K562 (cell line): ENCODE measurements around the gene FREM1. TPM values are rescaled to one million over a fixed set of nuclear protein-coding genes. Genes with fewer than 3 reads are reported as not detected.

ENCODE experiments used
- ATAC-seq: fragments of 200-7000 bp; cut with Tn5 transposase; 3 replicates; pipeline ENCODE4 v1.9.1; 2020; ENCODE audit warnings: moderate library complexity
- BruUV-seq: library from RNA; stranded (reverse); fragments of 400-500 nt; replicated peaks from 2 replicates; lab custom pipeline; 2021; lab: Mats Ljungman, UMichigan
- CTCF ChIA-PET: fragments of 300-600 bp; formaldehyde crosslinking; extraction: SDS; loops from one replicate; lab custom pipeline; 2021; ENCODE audit warnings: low intra/inter-chr PET ratio; lab: Yijun Ruan, JAX
- POLR2A ChIA-PET: fragments of 300-600, 350-650 bp; sonication (Branson Sonifier 250); formaldehyde crosslinking; extraction: SDS; loops from one replicate; lab custom pipeline; 2021; ENCODE audit warnings: antibody characterized with exemption, inconsistent platforms; lab: Yijun Ruan, JAX
- DNase-seq, 4 experiments: peaks; one replicate each; pipeline versions ENCODE4 v3.0.0 to v3.0.0-alpha.2; 2011 to 2018; ENCODE audit warnings: low spot score in 3 of 4, mixed read lengths in 3 of 4; ENCODE audit errors: extremely low read depth in 1 of 4
- FAIRE-seq: peaks from 2 replicates; lab custom pipeline; 2011; peaks lifted over from hg19 to GRCh38; lab: Jason Lieb, UNC
- H2AFZ ChIP-seq: 2 replicates; pipeline ENCODE4 v1.6.0; 2011; ENCODE audit warnings: low read depth, low read length, control low read depth, inconsistent platforms
- H3K27ac ChIP-seq: fragments of 200-600 bp; 3 replicates; pipeline ENCODE4 v1.8.0; 2011; ENCODE audit warnings: low read depth, mild to moderate bottlenecking, control low read depth, inconsistent platforms, low read length, moderate library complexity, mixed read lengths; ENCODE audit errors: extremely low read depth
- H3K27me3 ChIP-seq, 2 experiments: fragments of 300-600 bp in 1 of 2; 2 replicates in 1 of 2; 3 replicates in 1 of 2; pipeline versions ENCODE4 v1.6.0 to v1.8.0; 2011; ENCODE audit warnings: inconsistent platforms in 2 of 2, low read length in 2 of 2, mild to moderate bottlenecking in 1 of 2, mixed read lengths in 1 of 2, moderate library complexity in 1 of 2; ENCODE audit not compliant: control insufficient read depth in 2 of 2, insufficient read depth in 2 of 2
- H3K36me3 ChIP-seq: fragments of 300-600 bp; 3 replicates; pipeline ENCODE4 v1.8.0; 2011; ENCODE audit warnings: mild to moderate bottlenecking, low read length, inconsistent platforms; ENCODE audit not compliant: control insufficient read depth, insufficient read depth
- H3K4me1 ChIP-seq, 2 experiments: fragments of 200-600 bp in 1 of 2; replicated peaks in 1 of 2; 2 replicates in 1 of 2; 3 replicates in 1 of 2; pipeline versions ENCODE4 v1.5.1 to v1.8.0; 2011; ENCODE audit warnings: inconsistent platforms in 2 of 2, low read length in 2 of 2, mild to moderate bottlenecking in 1 of 2, mixed read lengths in 1 of 2, moderate library complexity in 1 of 2; ENCODE audit not compliant: control insufficient read depth in 2 of 2, insufficient read depth in 2 of 2
- H3K4me2 ChIP-seq: 2 replicates; pipeline ENCODE4 v1.6.1; 2011; ENCODE audit warnings: low read length, control low read depth, inconsistent platforms, mixed read lengths; ENCODE audit not compliant: insufficient read depth
- H3K4me3 ChIP-seq: fragments of 200-600 bp; sonication (generic), shearing (Covaris generic); 2 replicates; pipeline ENCODE4 v1.5.1; 2016; ENCODE audit warnings: control low read depth, inconsistent platforms
- H3K79me2 ChIP-seq: fragments of 200-600 bp; 3 replicates; pipeline ENCODE4 v1.8.0; 2011; ENCODE audit warnings: low read length, inconsistent platforms; ENCODE audit not compliant: control insufficient read depth, insufficient read depth
- H3K9ac ChIP-seq, 2 experiments: 2 replicates each; pipeline versions ENCODE4 v1.6.0 to v1.6.1; 2011; ENCODE audit warnings: low read depth in 2 of 2, low read length in 2 of 2, control low read depth in 1 of 2, inconsistent platforms in 1 of 2, mild to moderate bottlenecking in 1 of 2, mixed read lengths in 1 of 2; ENCODE audit not compliant: insufficient read depth in 1 of 2
- H3K9me1 ChIP-seq: one replicate; pipeline ENCODE4 v1.6.0; 2011; ENCODE audit warnings: inconsistent platforms, mild to moderate bottlenecking, low read length, moderate library complexity; ENCODE audit not compliant: control insufficient read depth, insufficient read depth
- H3K9me3 ChIP-seq: replicated peaks from 2 replicates; pipeline ENCODE4 v1.5.1; 2011; ENCODE audit warnings: low read depth, low read length, inconsistent platforms; ENCODE audit not compliant: control insufficient read depth, insufficient read depth
- H4K20me1 ChIP-seq: replicated peaks from 2 replicates; pipeline ENCODE4 v1.6.1; 2011; ENCODE audit warnings: low read length, inconsistent platforms, mixed read lengths; ENCODE audit not compliant: control insufficient read depth, insufficient read depth
- CBX5 ChIP-seq: IDR thresholded peaks from 2 replicates; pipeline ENCODE4 v1.6.1; 2014; ENCODE audit warnings: low read depth, borderline replicate concordance
- CHD2 ChIP-seq: IDR thresholded peaks from 2 replicates; pipeline ENCODE4 v1.6.1; 2011; ENCODE audit warnings: low read depth, low read length
- HNRNPUL1 ChIP-seq: fragments of 200-400 bp; formaldehyde crosslinking; IDR thresholded peaks from 2 replicates; pipeline ENCODE4 v1.6.1; 2017; ENCODE audit warnings: low read length
- MXI1 ChIP-seq: IDR thresholded peaks from 2 replicates; pipeline ENCODE4 v1.6.1; 2011; ENCODE audit warnings: low read depth, mild to moderate bottlenecking, improper control_type of control experiment, low read length
- PHF8 ChIP-seq: fragments of 200-600 bp; sonication (generic); IDR thresholded peaks from 2 replicates; pipeline ENCODE4 v1.6.1; 2012; ENCODE audit warnings: mixed run types, mild to moderate bottlenecking, inconsistent platforms, low read length, moderate library complexity, borderline replicate concordance
- SRSF3 ChIP-seq: fragments of 200-400 bp; formaldehyde crosslinking; IDR thresholded peaks from 2 replicates; pipeline ENCODE4 v1.6.1; 2016; ENCODE audit warnings: mild to moderate bottlenecking, low read length, moderate library complexity; ENCODE audit not compliant: insufficient read depth
- TRIM24 ChIP-seq, 2 experiments: fragments of 450-650 bp; IDR thresholded peaks; 2 replicates each; pipeline ENCODE4 v1.6.1; 2016
- ZC3H8 ChIP-seq: fragments of 450-650 bp; IDR thresholded peaks from 2 replicates; pipeline ENCODE4 v1.6.1; 2017
- ZNF41 ChIP-seq: fragments of 250-450 bp; sonication (Bioruptor Pico); conservative IDR thresholded peaks from 2 replicates; pipeline ENCODE4 v1.4.0; 2020; ENCODE audit warnings: mild to moderate bottlenecking
- ZNF696 ChIP-seq: fragments of 250-450 bp; sonication (Bioruptor Pico); conservative IDR thresholded peaks from 2 replicates; pipeline ENCODE4 v1.4.0; 2020; ENCODE audit warnings: mild to moderate bottlenecking, moderate library complexity
- ZNF699 ChIP-seq: fragments of 250-450 bp; sonication (Bioruptor Pico); IDR thresholded peaks from 2 replicates; pipeline ENCODE4 v1.8.0; 2021; ENCODE audit warnings: mild to moderate bottlenecking, moderate library complexity; ENCODE audit not compliant: insufficient replicate concordance
- WGBS: fragments of 100-300 bp; shearing (Covaris generic); methylation state at CpG from one replicate; pipeline ENCODE4 v1.1.6; 2016; ENCODE audit warnings: low coverage, mixed read lengths; ENCODE audit not compliant: insufficient coverage; ENCODE audit errors: missing lambda C conversion rate; 5-methylcytosine and 5-hydroxymethylcytosine counted together
- in situ Hi-C: fragments of 300-500 bp; cut with MboI; formaldehyde crosslinking; loops from 4 replicates; pipeline ENCODE4 v1.15.0; 2018; ENCODE audit warnings: inconsistent platforms, mixed read lengths
- intact Hi-C: fragments of 100-400 bp; cut with micrococcal nuclease; formaldehyde crosslinking; loops from 2 replicates; pipeline ENCODE4 v1.14.2; 2022
- polyA plus RNA-seq, 8 experiments: library from polyadenylated mRNA; depleted of rRNA in 4 of 8; stranded (reverse) in 5 of 8; unstranded in 3 of 8; fragments of >200 nt; fragmentation: Nextera tagmentation in 2 of 8; fragmentation: Illumina TruSeq in 1 of 8; extraction: Ambion mirVana in 2 of 8; extraction: Trizol in 1 of 8; gene quantifications; 2 replicates each; pipeline versions ENCODE4 v1.2.1 to v1.2.3, GENCODE V29; 2011 to 2014; ENCODE audit warnings: inconsistent platforms in 1 of 8, missing spikeins in 1 of 8
- total RNA-seq, 7 experiments: library from RNA; depleted of rRNA in 6 of 7; stranded (reverse); fragments of >200 nt in 6 of 7; fragmentation: Illumina TruSeq in 2 of 7; extraction: Trizol in 2 of 7; gene quantifications; 2 replicates each; pipeline versions ENCODE4 v1.2.1 to v1.2.3, GENCODE V29; 2011 to 2021; ENCODE audit warnings: low replicate concordance in 1 of 7
- TF ChIP-seq, protein P1 (sequence below): sonication (generic); formaldehyde crosslinking; IDR thresholded peaks from 2 replicates; pipeline ENCODE4 v1.8.1; 2022; ENCODE audit warnings: missing genetic modification reagents
- TF ChIP-seq, protein P2 (sequence below), 2 experiments: fragments of 450-650 bp; formaldehyde crosslinking in 1 of 2; IDR thresholded peaks; 2 replicates each; pipeline versions ENCODE4 v1.4.0 to v1.6.1; 2014 to 2020; ENCODE audit warnings: mild to moderate bottlenecking in 2 of 2, borderline replicate concordance in 1 of 2, low read depth in 1 of 2

Gene FREM1
- total and polyA plus RNA-seq, 9 of the 15 experiments (the other 6 are each of a cell fraction or from before 2014, with no cell fraction given): 0.03 to 0.24 (median 0.13) TPM; not detected in 2

DNA sequence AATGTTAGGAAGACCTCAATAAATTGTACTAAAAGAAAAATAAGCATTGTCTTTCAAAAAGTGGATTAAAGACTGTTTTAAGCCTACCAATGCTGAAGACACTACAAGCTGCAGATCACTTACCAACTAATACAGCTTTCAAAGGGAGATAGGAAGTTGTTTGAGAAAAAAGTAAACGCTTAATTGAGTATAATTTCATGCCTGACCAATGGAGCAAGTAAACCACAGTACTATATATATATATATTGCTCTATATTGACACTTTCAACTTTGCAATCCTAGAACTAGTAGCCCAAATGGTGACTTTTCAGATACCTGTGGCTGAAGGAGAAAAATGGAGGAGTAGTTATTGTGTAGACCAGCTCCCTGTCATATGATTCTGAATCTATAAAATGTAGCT is 85.7 kb downstream of the FREM1 start (continued):
- TF ChIP-seq, protein P1, sequence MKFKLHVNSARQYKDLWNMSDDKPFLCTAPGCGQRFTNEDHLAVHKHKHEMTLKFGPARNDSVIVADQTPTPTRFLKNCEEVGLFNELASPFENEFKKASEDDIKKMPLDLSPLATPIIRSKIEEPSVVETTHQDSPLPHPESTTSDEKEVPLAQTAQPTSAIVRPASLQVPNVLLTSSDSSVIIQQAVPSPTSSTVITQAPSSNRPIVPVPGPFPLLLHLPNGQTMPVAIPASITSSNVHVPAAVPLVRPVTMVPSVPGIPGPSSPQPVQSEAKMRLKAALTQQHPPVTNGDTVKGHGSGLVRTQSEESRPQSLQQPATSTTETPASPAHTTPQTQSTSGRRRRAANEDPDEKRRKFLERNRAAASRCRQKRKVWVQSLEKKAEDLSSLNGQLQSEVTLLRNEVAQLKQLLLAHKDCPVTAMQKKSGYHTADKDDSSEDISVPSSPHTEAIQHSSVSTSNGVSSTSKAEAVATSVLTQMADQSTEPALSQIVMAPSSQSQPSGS: no peak
- TF ChIP-seq, all 486 proteins: peak for 0

DNA sequence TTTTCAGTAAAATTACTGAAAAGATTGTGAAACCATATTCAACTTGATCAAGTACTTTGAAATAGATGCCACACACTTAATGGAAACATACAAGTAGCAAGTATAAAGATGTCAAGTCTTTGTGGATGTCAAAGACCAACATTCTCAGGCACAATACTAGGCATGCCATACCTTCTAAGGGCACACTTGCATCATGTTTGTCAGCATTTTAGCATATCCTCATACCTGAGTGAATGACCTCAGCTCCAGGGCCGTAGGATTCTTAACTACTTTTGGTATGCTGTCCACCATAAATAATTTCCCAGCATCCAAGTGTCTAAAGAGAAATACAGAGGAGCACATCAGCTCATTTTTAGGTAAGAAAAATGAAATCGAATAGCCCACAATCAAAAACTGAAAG is 86.4 kb downstream of the FREM1 start:
- Histone ChIP-seq H3K27me3 (no peaks in the 10 kb centered on the region), H3K4me3 (no peak overlapping the region), H3K79me2 (no peaks in the 10 kb centered on the region), H3K4me2 (no peak overlapping the region), H3K9ac (no peak overlapping the region), H3K4me1 (no peaks in the 10 kb centered on the region), H3K27ac (no peak overlapping the region), H2AFZ (no peak overlapping the region), H4K20me1 (no peaks in the 10 kb centered on the region), H3K9me1 (no peaks in the 10 kb centered on the region), H3K36me3 (no peaks in the 10 kb centered on the region), H3K9me3 (no peaks in the 10 kb centered on the region)
- no peak for ATAC-seq
- FAIRE-seq: no peak
- in situ Hi-C loops: no loop called here
- no TSS peak for BruUV-seq
- no peak for DNase-seq
- CTCF ChIA-PET: no interaction called here
- intact Hi-C loops: no loop called here
- WGBS: 0% methylated on average over 2 of the region's 2 CpGs
- POLR2A ChIA-PET: no interaction called here
- no peak for TF ChIP-seq HNRNPUL1
- TF ChIP-seq TRIM24 (IDR thresholded peaks at IDR 0.05): no peak
- TF ChIP-seq, protein P2, sequence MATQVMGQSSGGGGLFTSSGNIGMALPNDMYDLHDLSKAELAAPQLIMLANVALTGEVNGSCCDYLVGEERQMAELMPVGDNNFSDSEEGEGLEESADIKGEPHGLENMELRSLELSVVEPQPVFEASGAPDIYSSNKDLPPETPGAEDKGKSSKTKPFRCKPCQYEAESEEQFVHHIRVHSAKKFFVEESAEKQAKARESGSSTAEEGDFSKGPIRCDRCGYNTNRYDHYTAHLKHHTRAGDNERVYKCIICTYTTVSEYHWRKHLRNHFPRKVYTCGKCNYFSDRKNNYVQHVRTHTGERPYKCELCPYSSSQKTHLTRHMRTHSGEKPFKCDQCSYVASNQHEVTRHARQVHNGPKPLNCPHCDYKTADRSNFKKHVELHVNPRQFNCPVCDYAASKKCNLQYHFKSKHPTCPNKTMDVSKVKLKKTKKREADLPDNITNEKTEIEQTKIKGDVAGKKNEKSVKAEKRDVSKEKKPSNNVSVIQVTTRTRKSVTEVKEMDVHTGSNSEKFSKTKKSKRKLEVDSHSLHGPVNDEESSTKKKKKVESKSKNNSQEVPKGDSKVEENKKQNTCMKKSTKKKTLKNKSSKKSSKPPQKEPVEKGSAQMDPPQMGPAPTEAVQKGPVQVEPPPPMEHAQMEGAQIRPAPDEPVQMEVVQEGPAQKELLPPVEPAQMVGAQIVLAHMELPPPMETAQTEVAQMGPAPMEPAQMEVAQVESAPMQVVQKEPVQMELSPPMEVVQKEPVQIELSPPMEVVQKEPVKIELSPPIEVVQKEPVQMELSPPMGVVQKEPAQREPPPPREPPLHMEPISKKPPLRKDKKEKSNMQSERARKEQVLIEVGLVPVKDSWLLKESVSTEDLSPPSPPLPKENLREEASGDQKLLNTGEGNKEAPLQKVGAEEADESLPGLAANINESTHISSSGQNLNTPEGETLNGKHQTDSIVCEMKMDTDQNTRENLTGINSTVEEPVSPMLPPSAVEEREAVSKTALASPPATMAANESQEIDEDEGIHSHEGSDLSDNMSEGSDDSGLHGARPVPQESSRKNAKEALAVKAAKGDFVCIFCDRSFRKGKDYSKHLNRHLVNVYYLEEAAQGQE (IDR thresholded peaks at IDR 0.05; ENCODE audit: borderline replicate concordance): no peak
- TF ChIP-seq, protein P2 (CRISPR knock-in tag; IDR thresholded peaks at IDR 0.05; ENCODE audit: low read depth): no peak
- no peak for TF ChIP-seq PHF8
- TF ChIP-seq ZC3H8: no peak
- no peak for TF ChIP-seq ZNF41
- no peak for TF ChIP-seq CBX5
- no peak for TF ChIP-seq ZNF696
- TF ChIP-seq SRSF3: no peak
- no peak for TF ChIP-seq CHD2
- no peak for TF ChIP-seq ZNF699
- no peak for TF ChIP-seq MXI1
